Brain microvascular endothelial cell (primary cell): ENCODE data around the gene KRT39.

Experiments
- DNase-seq: peaks from one replicate; pipeline ENCODE4 v3.0.0-alpha.2; 2020
- H3K27ac ChIP-seq: fragments of 250-450 bp; sonication (Bioruptor Pico); 2 replicates; pipeline ENCODE4 v1.5.1; 2020; ENCODE audit warnings: mild to moderate bottlenecking, moderate library complexity
- H3K27me3 ChIP-seq: fragments of 250-450 bp; sonication (Bioruptor Pico); replicated peaks from 2 replicates; pipeline ENCODE4 v1.5.1; 2020; ENCODE audit warnings: mild to moderate bottlenecking
- H3K36me3 ChIP-seq: fragments of 250-450 bp; sonication (Bioruptor Pico); replicated peaks from 2 replicates; pipeline ENCODE4 v1.5.1; 2020; ENCODE audit warnings: mild to moderate bottlenecking
- H3K4me3 ChIP-seq: 2 replicates; pipeline ENCODE4 v1.5.1; 2011; ENCODE audit warnings: low read depth, mild to moderate bottlenecking, control low read depth, low read length, moderate library complexity
- in situ Hi-C: cut with HindIII; loops from 2 replicates; pipeline ENCODE4 v1.10.0; 2017; ENCODE audit warnings: low sequenced_read_pairs, low pct_ligation_motif_present
- TF ChIP-seq, protein P1 (sequence below): IDR thresholded peaks from 2 replicates; pipeline ENCODE4 v1.5.1; 2011; ENCODE audit warnings: low read depth, mild to moderate bottlenecking, moderate library complexity, low read length, control low read depth, inconsistent platforms; ENCODE audit errors: missing control alignments

KRT39 gene

DNA sequence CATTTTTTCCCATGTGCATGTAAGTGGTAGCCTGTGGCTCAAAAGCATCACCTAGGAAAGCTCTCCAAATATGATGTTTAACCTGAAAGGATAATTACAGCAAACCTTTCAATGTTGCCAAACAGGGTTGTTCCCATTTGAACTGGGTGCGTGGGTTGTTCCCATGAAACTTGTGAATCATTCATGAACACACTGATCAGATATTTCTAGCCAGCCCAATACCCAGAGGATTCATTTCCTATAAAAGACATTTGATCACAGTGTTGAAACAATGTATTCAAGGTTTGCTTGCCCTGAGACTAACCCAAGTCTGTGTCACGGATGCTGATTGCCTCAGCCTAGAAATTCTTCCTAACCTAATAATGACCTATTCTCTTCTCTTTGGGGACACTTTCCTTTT lies 12.9 kb downstream of the KRT39 start:
- Histone ChIP-seq H3K36me3 (no peaks in the 10 kb centered on the region), H3K4me3 (no peak overlapping the region), H3K27ac (peak overlapping the region; percentile 91), H3K27me3 (no peaks in the 10 kb centered on the region)
- TF ChIP-seq, protein P1, sequence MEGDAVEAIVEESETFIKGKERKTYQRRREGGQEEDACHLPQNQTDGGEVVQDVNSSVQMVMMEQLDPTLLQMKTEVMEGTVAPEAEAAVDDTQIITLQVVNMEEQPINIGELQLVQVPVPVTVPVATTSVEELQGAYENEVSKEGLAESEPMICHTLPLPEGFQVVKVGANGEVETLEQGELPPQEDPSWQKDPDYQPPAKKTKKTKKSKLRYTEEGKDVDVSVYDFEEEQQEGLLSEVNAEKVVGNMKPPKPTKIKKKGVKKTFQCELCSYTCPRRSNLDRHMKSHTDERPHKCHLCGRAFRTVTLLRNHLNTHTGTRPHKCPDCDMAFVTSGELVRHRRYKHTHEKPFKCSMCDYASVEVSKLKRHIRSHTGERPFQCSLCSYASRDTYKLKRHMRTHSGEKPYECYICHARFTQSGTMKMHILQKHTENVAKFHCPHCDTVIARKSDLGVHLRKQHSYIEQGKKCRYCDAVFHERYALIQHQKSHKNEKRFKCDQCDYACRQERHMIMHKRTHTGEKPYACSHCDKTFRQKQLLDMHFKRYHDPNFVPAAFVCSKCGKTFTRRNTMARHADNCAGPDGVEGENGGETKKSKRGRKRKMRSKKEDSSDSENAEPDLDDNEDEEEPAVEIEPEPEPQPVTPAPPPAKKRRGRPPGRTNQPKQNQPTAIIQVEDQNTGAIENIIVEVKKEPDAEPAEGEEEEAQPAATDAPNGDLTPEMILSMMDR = no peak
- in situ Hi-C loops = no loop called here
- peak; percentile 94 for DNase-seq

DNA sequence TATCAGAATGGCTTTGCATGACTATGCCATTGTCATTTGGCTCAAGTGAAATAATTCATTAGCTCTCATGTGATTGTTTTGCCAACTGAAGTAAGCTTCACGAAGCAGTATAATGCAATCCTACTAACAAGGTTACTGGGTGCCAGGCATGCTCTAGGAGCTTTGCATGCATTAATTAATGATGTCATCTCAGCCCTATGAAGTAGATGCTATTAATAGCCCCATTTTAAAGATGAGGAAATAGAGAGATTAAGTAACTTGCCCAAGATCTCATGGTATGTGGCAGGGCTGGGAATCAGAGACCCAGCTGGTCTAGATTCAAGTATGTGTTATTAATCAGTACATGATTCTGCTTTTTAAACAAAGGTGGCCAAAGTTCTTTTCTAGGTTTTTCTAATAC lies 14.1 kb downstream of the KRT39 start:
- in situ Hi-C loops = no loop called here
- DNase-seq = peak; percentile 84
- H3K27ac ChIP-seq = peak overlapping the region; percentile 91
- TF ChIP-seq, protein P1 = no peak
- H3K4me3 ChIP-seq = no peak overlapping the region
- no peaks in the 10 kb centered on the region for H3K27me3 ChIP-seq
- no peaks in the 10 kb centered on the region for H3K36me3 ChIP-seq

DNA sequence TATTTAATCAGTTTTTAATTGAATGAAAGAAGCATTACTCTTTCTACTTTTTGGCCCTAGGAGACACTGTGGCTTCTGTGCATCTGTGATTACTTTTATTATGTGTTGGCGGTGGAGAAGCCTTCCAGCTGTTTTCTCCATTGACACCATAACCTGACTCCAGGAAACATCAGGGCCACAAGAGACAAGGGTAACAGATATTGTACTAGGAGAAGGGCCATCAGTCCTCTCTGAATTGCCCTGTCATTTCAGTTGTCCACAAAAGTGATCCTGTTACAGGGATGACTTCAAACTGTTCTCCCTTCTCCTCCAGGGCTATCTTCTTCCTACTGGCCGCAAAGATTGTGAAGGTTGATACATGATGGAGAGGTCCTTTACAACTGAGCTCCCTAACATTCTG lies 14.6 kb downstream of the KRT39 start:
- Histone ChIP-seq H3K27ac (peak overlapping the region; percentile 91), H3K36me3 (no peaks in the 10 kb centered on the region), H3K27me3 (no peaks in the 10 kb centered on the region), H3K4me3 (no peak overlapping the region)
- in situ Hi-C loops = no loop called here
- no peak for DNase-seq
- TF ChIP-seq, protein P1 = no peak

DNA sequence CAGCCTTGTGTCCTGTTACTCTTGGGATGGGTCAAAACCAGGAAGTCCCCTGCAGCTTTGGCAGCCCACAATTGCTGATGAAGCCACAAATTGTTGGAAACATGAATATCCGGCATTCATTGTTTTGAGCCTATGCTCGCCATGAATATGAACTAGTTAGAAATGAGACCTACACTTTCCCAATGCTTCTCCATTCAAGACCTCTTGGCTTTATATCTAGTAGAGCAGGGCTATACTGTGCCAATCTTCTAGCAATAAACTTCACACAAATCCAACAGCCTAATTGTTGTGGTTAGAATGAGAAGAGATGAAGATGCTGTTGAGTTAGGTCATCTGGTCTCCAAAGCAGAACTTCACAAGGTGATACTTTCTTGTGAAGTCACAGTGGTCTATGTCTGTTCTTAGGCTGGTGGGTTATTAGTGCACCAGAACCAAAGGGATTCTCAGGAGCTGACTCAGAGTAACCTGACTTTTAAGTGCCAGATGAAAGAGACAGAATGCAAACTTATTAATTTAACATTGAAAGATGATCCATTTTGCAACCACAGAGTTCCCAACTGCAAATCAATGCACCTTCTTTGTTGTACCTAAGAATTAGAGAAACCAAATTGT lies 15.6 kb downstream of the KRT39 start:
- Histone ChIP-seq H3K27ac (no peak overlapping the region), H3K4me3 (no peak overlapping the region), H3K36me3 (no peaks in the 10 kb centered on the region), H3K27me3 (no peaks in the 10 kb centered on the region)
- DNase-seq = no peak
- in situ Hi-C loops = no loop called here
- TF ChIP-seq, protein P1 = no peak

DNA sequence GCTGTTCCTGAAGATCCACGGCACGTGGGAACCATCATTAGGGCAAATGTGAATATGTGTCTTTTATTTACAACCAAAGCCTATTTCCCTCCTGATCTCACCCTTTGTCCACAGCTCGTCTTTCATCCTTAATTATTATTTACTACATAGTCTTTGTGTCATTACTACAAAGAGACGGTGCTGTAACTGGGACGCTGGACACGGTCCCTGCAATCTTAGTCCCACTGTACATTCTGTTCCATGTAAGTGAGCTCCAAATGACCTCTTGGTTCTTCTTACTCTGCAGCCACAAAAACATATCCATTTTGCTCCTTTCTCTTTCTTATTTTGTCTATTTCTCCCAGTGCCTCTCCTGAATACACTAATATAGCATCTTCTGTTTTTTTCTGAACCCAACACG lies 16.6 kb downstream of the KRT39 start:
- Histone ChIP-seq H3K36me3 (no peaks in the 10 kb centered on the region), H3K27ac (no peak overlapping the region), H3K4me3 (no peak overlapping the region), H3K27me3 (no peaks in the 10 kb centered on the region)
- in situ Hi-C loops = no loop called here
- TF ChIP-seq, protein P1 = no peak
- DNase-seq = no peak

DNA sequence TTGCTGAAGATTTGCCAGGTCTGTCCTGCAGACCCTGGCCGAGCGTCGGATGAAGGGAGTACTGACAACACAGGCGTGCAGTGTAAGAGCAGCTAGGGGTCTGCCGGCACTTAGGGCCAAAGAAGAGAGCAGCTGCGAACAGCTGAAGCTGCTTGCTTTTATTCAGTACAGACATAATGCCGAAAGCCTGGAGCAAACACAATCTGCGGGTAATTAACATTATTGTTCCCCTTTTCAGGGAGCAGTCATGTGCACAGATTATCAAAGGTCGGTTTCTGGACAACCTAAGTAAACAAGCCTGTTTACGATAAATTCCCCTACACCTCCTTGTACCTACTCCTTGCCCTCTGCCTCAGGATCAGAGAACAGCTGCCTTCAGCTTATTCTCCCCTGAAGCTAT lies 17.3 kb downstream of the KRT39 start:
- in situ Hi-C loops = no loop called here
- H3K4me3 ChIP-seq = no peak overlapping the region
- H3K36me3 ChIP-seq = no peaks in the 10 kb centered on the region
- no peak overlapping the region for H3K27ac ChIP-seq
- DNase-seq = no peak
- TF ChIP-seq, protein P1 = no peak
- H3K27me3 ChIP-seq = no peaks in the 10 kb centered on the region
